ENCODE measurements around the gene SDHAF3. TPM values are rescaled to one million over a fixed set of nuclear protein-coding genes. Genes with fewer than 3 reads are reported as not detected.

The SDHAF3 gene
- total RNA-seq, 1 experiment from 2014 or later: 9.2 TPM

DNA sequence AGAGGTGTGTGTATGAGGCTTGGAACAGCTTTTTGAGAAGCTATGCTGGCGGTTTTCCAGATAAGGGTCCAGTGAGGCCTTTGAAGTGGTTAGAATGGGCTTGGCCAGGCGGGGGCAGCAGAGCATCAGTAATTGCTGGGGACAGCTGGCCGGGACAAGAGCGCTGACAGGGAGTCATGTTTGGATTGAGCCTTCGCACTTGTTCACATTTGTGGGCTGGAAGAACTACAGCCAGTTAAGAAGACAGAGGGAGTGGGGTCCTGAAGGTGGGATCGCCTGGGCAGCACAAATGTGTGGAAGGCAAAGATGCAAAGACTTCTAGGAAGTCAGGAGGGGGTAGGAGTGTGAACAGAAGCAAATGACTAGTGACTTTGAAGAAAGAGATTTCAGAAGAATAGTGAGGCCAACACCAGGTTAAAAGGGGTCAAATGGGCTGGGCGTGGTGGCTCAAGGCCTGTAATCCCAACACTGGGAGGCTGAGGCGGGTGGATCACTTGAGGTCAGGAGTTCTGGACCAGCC, 12.7 kb upstream of the SDHAF3 start:
- no TSS peak for BruUV-seq (replicated peaks)
- intact Hi-C loops (cut with micrococcal nuclease; ENCODE audit: unreplicated experiment): loop anchor here (1.0 to 10.0 kb wide), 4 partner anchors 74 to 910 kb away; no protein-coding TSS in a partner anchor
- H3K9me3 Mint-ChIP-seq (ENCODE audit: low read depth, unreplicated experiment): no peaks in the 10 kb centered on the region
- TF ChIP-seq, protein P1, sequence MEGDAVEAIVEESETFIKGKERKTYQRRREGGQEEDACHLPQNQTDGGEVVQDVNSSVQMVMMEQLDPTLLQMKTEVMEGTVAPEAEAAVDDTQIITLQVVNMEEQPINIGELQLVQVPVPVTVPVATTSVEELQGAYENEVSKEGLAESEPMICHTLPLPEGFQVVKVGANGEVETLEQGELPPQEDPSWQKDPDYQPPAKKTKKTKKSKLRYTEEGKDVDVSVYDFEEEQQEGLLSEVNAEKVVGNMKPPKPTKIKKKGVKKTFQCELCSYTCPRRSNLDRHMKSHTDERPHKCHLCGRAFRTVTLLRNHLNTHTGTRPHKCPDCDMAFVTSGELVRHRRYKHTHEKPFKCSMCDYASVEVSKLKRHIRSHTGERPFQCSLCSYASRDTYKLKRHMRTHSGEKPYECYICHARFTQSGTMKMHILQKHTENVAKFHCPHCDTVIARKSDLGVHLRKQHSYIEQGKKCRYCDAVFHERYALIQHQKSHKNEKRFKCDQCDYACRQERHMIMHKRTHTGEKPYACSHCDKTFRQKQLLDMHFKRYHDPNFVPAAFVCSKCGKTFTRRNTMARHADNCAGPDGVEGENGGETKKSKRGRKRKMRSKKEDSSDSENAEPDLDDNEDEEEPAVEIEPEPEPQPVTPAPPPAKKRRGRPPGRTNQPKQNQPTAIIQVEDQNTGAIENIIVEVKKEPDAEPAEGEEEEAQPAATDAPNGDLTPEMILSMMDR (IDR thresholded peaks at IDR 0.05; ENCODE audit: unreplicated experiment): peak; percentile 57
- no peak overlapping the region for H3K4me3 Mint-ChIP-seq (ENCODE audit: low read depth, unreplicated experiment)
- CTCF ChIA-PET: interaction anchor here (0.5 to 0.6 kb wide), 2 partner anchors 14 to 731 kb away, joined by 3 to 4 read pairs; no protein-coding TSS in a partner anchor
- H3K36me3 Mint-ChIP-seq (ENCODE audit: insufficient read depth, unreplicated experiment): no peaks in the 10 kb centered on the region
- H3K27ac Mint-ChIP-seq (ENCODE audit: unreplicated experiment): no peak overlapping the region
- H3K27me3 Mint-ChIP-seq (ENCODE audit: unreplicated experiment): peaks cover 20% of the 10 kb centered on the region
- DNase-seq: peak; percentile 85
- H3K4me1 Mint-ChIP-seq (ENCODE audit: low read depth, unreplicated experiment): no peaks in the 10 kb centered on the region

DNA sequence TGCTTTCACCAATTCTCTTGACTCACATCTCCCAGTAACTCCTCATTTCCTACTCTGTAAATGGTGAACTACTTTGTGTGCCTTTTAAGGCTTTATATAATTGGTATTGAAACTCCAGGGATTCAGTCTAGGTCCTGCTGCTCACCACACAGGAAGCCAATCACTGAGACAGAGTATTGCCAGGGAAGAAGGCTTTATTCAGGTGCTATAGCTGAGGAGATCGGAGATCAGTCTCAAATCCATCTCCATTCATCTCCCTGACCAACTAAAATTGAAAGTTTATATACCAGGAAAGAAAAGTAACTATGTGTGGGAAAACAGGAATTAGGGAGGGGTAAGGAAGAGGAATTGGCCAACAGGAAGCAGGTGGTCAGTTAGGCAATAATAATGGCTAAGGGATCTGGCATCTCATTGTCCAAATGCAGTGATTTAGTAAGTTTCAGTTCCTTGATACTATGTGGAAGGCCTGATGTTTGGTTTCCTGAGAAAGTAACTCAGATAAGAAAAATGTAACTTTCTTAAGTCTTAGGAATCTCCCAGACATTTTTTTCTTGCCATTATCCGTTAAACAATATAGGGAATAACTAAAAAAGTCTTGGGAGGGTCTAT, 10.2 kb upstream of the SDHAF3 start:
- no TSS peak for BruUV-seq (replicated peaks)
- no peak for DNase-seq
- CTCF ChIA-PET: interaction anchor here (0.7 kb wide), 1 partner anchor 729 kb away, joined by 3 read pairs; no protein-coding TSS in a partner anchor
- no peak overlapping the region for H3K4me3 Mint-ChIP-seq (ENCODE audit: low read depth, unreplicated experiment)
- no peak overlapping the region for H3K27ac Mint-ChIP-seq (ENCODE audit: unreplicated experiment)
- H3K27me3 Mint-ChIP-seq (ENCODE audit: unreplicated experiment): no peaks in the 10 kb centered on the region
- intact Hi-C loops (cut with micrococcal nuclease; ENCODE audit: unreplicated experiment): loop anchor here (10.0 kb wide), 1 partner anchor 908 kb away; no protein-coding TSS in a partner anchor
- no peaks in the 10 kb centered on the region for H3K4me1 Mint-ChIP-seq (ENCODE audit: low read depth, unreplicated experiment)
- H3K36me3 Mint-ChIP-seq (ENCODE audit: insufficient read depth, unreplicated experiment): no peaks in the 10 kb centered on the region
- TF ChIP-seq, protein P1 (IDR thresholded peaks at IDR 0.05; ENCODE audit: unreplicated experiment): no peak
- no peaks in the 10 kb centered on the region for H3K9me3 Mint-ChIP-seq (ENCODE audit: low read depth, unreplicated experiment)

DNA sequence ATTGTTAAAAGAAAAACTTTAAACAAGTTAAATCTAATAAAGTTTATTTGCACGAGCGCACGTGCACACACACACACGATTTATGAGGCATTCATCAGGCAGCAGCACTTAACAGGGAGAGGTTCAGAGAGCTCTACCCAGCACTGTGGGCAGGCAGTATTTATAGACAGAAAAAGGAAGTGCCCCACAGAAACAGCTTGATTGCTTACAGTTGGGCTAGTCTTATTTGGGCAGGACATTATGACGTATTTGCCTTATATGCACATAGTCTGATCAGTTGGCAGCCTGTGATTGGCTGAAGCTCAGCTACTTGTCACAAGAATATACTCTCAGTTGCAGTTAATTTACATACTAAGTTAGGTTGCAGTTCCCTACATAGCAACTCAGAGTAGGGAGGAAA, 1.2 kb upstream of the SDHAF3 start:
- CTCF ChIA-PET: no interaction called here
- no TSS peak for BruUV-seq (replicated peaks)
- H3K27me3 Mint-ChIP-seq (ENCODE audit: unreplicated experiment): no peaks in the 10 kb centered on the region
- peaks cover 17% of the 10 kb centered on the region for H3K36me3 Mint-ChIP-seq (ENCODE audit: insufficient read depth, unreplicated experiment)
- peaks cover 20% of the 10 kb centered on the region for H3K4me1 Mint-ChIP-seq (ENCODE audit: low read depth, unreplicated experiment)
- no peak overlapping the region for H3K27ac Mint-ChIP-seq (ENCODE audit: unreplicated experiment)
- H3K4me3 Mint-ChIP-seq (ENCODE audit: low read depth, unreplicated experiment): no peak overlapping the region
- TF ChIP-seq, protein P1 (IDR thresholded peaks at IDR 0.05; ENCODE audit: unreplicated experiment): no peak
- DNase-seq: no peak
- intact Hi-C loops (cut with micrococcal nuclease; ENCODE audit: unreplicated experiment): no loop called here
- H3K9me3 Mint-ChIP-seq (ENCODE audit: low read depth, unreplicated experiment): no peaks in the 10 kb centered on the region

DNA sequence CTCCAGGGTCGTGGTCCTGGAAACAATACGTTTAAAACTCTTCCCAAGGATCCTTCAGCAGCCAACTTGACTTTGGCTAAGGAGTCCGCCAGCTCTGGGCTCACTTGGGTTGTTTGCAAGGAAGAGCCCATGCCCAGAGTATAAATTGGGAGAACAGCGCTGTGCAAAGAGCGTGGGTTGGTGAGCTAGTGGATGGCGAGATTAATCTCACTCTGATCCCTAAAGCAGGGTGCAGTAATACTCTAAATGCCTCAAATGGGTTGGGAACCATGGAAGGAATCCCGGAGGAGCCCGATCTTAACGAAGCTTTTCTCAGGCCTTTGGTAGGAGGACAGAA, 495 bp upstream of the SDHAF3 start:
- H3K27me3 Mint-ChIP-seq (ENCODE audit: unreplicated experiment): no peaks in the 10 kb centered on the region
- intact Hi-C loops (cut with micrococcal nuclease; ENCODE audit: unreplicated experiment): no loop called here
- no TSS peak for BruUV-seq (replicated peaks)
- H3K27ac Mint-ChIP-seq (ENCODE audit: unreplicated experiment): peak overlapping the region; percentile 80
- H3K36me3 Mint-ChIP-seq (ENCODE audit: insufficient read depth, unreplicated experiment): peaks cover 17% of the 10 kb centered on the region
- H3K4me1 Mint-ChIP-seq (ENCODE audit: low read depth, unreplicated experiment): peaks cover 20% of the 10 kb centered on the region
- no peak for DNase-seq
- H3K9me3 Mint-ChIP-seq (ENCODE audit: low read depth, unreplicated experiment): no peaks in the 10 kb centered on the region
- CTCF ChIA-PET: no interaction called here
- TF ChIP-seq, protein P1 (IDR thresholded peaks at IDR 0.05; ENCODE audit: unreplicated experiment): no peak
- H3K4me3 Mint-ChIP-seq (ENCODE audit: low read depth, unreplicated experiment): peak overlapping the region; percentile 88

Measured in Calu3 (cell line).